GM12801 (cell line): ENCODE measurements around the gene BIN2.

Experiments
- TF ChIP-seq, protein P1 (sequence below): IDR thresholded peaks from one replicate; pipeline ENCODE4 v1.5.1; 2011; ENCODE audit warnings: control low read depth; ENCODE audit not compliant: insufficient read length; ENCODE audit errors: extremely low read depth

BIN2 gene

DNA sequence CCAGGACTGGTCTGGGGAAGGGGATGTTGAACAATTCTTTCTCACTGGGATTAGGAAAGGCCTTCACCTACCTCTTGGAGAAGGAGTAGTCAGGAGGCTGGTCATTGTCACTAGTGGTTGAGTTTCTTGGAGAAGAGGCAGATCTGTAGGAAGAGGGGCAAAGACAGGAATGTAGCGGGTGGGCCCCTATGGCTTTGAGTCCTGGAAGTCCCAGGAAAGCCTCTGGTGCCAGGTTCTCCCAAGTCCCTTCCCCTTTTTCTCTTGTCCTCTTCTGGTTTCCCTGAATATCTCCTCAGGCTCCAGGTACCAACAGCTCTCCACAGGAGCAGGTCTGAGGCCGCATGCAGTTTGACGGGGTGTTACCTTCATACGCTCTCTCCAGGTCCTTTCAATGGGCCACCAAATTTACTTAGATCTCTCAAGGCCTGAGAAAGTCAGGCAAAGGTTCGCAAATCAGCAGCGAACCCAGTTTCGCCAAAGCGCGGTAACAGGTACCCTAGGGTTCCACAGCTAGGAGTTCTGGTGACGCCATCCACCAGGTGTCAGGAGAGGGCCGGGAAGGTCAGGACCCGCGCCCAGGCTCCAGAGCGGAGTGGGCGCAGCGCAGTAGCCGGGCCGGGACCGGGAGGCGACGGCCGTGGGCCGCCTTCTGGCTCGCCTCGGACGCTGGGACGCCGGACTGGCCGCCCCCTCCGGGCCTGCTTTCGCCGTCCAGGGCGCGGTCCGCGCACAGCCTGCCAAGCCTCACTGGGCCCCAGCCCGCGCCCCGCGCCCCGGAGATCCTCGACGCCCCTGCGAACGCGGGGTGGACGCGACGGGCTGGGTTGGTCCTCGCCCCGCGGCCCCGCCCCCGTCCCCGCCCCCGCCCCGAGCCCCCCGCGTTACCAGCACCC, 54.6 kb downstream of the BIN2 start:
- TF ChIP-seq, protein P1, sequence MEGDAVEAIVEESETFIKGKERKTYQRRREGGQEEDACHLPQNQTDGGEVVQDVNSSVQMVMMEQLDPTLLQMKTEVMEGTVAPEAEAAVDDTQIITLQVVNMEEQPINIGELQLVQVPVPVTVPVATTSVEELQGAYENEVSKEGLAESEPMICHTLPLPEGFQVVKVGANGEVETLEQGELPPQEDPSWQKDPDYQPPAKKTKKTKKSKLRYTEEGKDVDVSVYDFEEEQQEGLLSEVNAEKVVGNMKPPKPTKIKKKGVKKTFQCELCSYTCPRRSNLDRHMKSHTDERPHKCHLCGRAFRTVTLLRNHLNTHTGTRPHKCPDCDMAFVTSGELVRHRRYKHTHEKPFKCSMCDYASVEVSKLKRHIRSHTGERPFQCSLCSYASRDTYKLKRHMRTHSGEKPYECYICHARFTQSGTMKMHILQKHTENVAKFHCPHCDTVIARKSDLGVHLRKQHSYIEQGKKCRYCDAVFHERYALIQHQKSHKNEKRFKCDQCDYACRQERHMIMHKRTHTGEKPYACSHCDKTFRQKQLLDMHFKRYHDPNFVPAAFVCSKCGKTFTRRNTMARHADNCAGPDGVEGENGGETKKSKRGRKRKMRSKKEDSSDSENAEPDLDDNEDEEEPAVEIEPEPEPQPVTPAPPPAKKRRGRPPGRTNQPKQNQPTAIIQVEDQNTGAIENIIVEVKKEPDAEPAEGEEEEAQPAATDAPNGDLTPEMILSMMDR = no peak

DNA sequence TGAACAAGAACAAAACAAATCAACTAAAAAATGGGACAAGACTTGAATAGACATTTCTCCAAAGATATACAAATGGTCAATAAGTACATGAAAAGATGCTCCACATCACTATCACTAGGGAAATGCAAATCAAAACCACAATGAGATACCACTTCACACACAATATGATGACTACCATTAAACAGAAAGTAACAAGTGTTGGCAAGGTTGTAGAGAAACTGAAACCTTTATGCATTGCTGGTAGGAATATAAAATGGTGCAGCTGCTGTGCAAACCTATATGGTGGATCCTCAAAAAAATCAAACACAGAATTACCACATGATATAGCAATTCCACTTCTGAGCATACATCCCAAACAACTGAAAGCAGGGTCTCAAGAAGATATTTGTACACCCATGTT, 59.0 kb downstream of the BIN2 start:
- TF ChIP-seq, protein P1 = no peak

- TF ChIP-seq, protein P1 = no peak
Observed at GRCh38 chr12:51264297-51264696, 59.7 kb downstream of the BIN2 start.

DNA sequence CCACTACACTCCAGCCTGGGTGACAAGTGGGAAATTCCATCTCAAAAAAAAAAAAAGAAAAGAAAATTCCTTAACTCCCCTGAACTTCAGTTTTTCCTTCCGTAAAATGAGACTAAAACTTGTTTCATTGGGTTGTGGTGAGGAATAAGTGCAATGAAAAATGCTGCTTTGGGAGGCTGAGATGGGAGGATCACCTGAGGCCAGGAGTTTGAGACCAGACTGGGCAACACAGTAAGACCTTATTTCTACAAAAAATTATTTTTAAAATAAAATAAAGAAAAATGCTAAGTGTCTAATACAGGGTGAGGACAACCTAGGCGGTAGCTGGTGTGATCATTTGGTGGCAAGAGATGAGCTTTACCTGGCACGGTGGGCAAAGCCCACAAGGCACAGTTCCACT, 60.6 kb downstream of the BIN2 start:
- TF ChIP-seq, protein P1 = no peak

DNA sequence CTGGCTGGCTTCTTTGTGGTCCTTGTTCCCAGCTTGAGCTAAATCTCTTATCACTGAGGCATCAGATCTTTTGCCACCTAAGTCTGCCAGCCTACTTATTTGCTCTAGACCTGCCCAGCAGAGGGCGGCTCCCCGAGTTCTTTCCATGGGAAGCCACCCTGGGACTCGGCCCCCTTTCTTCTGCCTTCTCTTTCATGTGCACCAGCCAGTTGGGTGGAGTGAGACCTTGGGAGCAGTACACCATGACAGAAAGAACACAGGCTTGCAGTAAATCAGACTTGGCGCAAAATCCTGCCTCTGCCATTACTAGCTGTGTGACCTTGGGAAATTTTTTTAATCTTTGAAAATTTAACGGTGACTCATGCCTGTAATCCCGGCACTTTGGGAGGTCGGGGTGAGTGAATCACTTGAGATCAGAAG, 61.2 kb downstream of the BIN2 start:
- TF ChIP-seq, protein P1 = no peak

- TF ChIP-seq, protein P1 = no peak
Observed at GRCh38 chr12:51254536-51254935, 69.4 kb downstream of the BIN2 start.

DNA sequence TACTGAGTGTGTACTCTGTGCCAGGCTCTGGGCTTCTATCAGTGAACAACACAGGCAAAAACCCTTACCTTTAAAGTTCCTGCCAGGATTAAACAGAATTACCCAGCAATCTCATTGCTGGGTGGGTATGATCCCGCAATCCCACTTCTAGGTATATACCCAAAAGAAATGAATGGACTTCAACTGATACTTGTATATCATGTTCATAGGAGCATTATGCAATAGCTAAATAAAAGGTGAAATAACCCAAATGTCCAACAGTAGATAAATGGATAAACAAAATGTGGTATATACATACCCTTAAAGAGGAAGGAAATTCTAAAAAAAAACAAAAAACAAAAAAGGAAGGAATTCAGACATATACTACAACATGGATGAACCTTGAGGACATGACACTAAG, 70.7 kb downstream of the BIN2 start:
- TF ChIP-seq, protein P1 = no peak
